HG03135 (cell line): ENCODE measurements around the gene PXYLP1.
"Not testable (repeated sequence)": the region's sequence is repeated elsewhere in the genome, so short reads cannot be mapped to it uniquely, and the experiment has no call there.

Source experiments
- ATAC-seq: cut with Tn5 transposase; IDR thresholded peaks from one replicate; pipeline ENCODE4 v1.9.1; 2021; ENCODE audit warnings: mild to moderate bottlenecking, moderate library complexity; ENCODE audit not compliant: unreplicated experiment

Gene PXYLP1, protein sequence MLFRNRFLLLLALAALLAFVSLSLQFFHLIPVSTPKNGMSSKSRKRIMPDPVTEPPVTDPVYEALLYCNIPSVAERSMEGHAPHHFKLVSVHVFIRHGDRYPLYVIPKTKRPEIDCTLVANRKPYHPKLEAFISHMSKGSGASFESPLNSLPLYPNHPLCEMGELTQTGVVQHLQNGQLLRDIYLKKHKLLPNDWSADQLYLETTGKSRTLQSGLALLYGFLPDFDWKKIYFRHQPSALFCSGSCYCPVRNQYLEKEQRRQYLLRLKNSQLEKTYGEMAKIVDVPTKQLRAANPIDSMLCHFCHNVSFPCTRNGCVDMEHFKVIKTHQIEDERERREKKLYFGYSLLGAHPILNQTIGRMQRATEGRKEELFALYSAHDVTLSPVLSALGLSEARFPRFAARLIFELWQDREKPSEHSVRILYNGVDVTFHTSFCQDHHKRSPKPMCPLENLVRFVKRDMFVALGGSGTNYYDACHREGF

DNA sequence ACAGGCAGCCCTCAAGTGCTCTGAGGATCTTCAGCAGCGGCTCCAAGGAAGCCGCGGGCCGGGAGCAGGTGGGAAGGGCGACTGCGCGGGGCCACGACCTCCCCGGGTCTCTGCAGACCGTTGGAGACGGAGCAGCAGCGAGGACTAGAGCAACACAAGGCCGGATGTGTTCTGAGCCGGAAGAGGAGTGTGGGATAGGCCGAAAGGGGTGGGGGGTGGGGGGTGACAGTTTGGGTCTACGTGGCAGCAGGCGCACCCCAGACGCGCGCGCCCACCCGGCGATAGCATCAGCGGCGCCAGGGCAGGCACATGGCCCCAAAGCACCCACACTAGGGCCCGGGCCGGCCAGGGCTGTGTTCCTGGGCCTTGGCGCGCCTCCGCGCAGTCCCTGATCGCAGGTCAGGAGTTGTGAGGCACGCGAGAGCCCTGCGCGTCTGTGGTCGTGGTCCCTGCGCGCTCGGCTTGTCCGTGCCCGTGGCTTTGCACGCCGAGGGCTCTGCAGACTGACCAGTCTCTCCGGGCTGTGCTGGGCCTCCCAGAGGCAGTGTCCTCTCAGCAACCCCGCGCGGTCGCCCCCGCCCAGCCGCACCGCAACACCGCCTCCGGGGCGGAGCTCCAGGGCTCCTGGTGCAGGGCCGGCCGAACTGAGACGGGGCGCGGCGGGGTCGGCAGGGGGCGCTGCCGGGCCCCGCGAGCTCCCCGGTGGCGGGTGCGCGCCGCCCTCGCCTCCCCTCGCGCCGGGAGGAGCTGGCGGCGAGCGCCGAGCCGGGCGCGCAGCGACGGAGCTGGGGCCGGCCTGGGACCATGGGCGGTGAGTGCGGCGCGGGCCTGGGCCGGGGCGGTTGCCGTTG, at the start of gene PXYLP1:
Gene PXYLP1, plus strand, starts transcription at position 725 of the 851 bp plus-strand sequence. CDS start 28,351 bp downstream, outside the sequence.
- ATAC-seq: peak; percentile 91

DNA sequence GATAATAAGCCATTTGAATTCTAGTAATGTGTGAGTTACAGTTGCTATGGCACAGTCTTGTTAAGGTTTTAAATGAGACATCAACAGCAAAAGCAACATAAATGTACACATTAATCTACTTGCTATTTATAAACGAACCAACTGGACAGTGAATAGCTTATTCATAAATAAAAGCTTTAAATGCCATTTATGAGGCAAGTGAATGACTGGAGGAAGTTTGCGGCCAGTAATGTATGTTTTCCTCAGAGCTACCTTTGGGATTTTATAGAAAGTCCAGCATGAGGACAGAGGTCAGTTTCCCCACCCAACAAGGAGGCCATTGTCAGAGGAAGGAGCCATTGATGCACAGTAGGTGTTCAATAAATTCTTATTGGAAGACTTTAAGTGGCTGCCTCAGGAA, 48.0 kb upstream of the PXYLP1 start:
- no peak for ATAC-seq

DNA sequence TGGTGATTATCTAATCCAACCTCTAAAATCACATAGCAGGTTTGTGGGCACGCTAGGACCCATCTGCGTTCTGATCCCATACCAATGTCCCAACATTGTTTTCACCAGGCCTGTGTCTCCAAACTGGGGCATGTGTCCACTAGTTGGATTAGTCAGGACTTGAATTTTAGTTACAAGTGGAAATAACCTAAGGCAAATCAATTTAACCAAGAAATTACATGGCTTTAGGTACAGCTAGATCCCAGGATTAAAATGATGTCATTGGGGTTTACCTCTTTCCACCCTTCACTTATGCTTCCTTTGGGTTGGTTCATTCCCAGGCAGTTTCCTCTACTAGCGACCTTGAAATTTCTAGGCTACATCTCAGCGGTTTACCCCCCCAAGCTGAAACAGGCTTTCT, 47.2 kb upstream of the PXYLP1 start:
- ATAC-seq: no peak

DNA sequence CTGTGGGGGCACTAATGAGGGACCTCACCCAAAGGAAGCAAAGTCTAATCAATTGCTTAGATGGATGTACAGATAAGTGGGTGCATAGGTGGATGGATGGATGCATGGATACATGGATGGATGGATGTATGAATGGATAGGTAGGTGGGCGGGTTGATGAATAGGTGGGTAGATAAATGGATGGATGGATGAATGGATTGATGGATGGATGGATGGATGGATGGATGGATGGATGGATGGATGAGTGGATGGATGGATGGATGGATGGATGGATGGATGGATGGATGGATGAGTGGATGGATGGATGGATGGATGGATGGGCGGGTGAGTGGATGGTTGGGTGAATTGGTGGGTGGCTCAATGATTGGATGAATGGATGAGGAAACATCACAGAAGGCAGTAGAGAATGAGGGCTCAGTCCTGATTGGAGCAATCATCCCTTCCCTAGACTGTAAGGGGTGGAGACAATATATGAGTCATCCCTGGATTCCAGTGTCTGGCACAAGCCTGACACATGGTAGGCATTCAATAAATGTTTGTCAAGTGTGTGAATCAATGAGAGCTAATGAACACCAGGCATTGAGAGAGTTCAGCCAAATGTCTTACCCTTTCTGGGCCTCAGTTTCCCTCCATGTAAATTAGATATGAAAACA, 40.4 kb upstream of the PXYLP1 start:
- no peak for ATAC-seq

GRCh38 chr3:141192345-141192744, 39.3 kb upstream of the PXYLP1 start:
- peak; percentile 100 for ATAC-seq

DNA sequence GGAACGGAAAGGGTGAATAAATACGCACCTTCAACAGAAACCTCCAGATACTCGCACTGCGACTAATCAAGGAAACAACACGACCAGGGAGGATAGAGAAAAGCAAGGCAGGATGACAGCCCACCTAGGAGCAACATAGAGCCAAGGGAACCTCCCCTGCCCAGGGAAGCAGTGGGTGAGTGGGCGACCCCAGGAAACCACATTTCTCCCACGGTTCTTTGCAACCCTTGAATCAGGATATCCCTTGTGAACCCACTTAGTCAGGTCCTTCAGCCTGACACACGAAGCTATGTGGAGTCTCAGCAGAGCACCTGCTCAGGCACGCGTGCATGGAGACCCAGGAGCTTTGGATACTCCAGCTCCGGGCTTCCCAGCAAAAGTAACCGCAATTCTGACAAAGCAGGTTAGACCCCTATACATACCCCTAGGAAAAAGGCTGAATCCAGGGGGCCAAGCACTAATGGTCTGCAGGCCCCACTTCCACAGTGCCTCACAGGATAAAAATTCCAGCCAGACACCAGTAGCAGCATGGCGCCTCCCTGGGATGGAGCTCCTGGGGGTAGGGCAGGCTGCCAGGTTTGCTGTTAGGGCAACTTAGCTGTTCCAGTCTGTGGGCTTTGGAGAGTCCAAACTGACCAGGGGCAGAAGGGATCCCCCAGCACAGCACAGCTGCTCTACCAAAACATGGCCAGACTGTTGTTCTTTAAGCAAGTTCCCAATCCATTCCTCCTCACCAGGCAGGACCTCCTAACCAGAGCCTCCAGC, 38.4 kb upstream of the PXYLP1 start:
- ATAC-seq: no peak

- ATAC-seq: no peak
Observed at GRCh38 chr3:141201122-141201521, 30.5 kb upstream of the PXYLP1 start.

- ATAC-seq: no peak
Observed at GRCh38 chr3:141202682-141203081, 28.9 kb upstream of the PXYLP1 start.

DNA sequence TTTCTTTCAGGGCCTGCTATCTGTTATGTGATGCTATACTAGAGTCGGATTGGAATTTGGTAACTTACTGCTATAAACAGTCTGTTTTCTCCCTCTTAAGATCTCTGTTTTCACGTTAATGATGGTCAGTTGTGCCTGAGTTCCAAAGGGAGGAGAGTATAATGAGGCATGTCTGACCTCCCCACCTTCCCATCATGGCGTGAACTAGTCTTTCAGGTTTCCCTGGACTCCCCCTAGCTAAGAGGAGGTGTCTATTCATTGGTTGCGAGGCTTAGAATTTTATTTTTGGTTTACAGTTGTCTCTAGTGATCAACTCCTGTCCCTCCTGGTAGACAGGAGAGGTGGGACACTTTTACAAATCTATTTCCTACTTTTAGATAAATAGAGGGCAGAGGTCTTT, 27.8 kb upstream of the PXYLP1 start:
- no peak for ATAC-seq

- no peak for ATAC-seq
Observed at GRCh38 chr3:141204343-141204742, 27.3 kb upstream of the PXYLP1 start.

GRCh38 chr3:141211306-141211705, 20.3 kb upstream of the PXYLP1 start:
- not testable (repeated sequence) for ATAC-seq

GRCh38 chr3:141212101-141212500, 19.5 kb upstream of the PXYLP1 start:
- ATAC-seq: no peak

DNA sequence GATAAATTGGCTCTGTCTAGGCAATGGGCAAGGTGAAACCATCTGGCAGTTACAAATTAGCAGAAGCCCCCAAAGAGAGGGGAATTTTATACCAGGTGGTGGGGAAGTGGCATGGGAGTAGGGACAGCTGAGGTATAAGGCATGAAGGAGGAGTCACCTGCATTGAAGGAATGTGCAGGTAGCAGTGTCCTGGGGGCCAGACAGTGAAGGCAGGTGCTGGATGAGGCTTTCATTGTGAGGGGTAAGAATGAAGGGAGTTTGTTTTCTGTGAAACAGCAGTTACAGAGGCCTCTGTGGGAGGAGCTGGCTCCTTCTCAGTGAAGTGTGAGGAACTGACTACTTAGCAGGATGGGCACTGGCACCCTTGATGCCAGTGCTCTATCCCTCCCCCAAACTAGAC, 19.1 kb upstream of the PXYLP1 start:
- ATAC-seq: no peak

- ATAC-seq: no peak
Observed at GRCh38 chr3:141216975-141217374, 14.7 kb upstream of the PXYLP1 start.

- ATAC-seq: no peak
Observed at GRCh38 chr3:141217389-141217788, 14.2 kb upstream of the PXYLP1 start.

DNA sequence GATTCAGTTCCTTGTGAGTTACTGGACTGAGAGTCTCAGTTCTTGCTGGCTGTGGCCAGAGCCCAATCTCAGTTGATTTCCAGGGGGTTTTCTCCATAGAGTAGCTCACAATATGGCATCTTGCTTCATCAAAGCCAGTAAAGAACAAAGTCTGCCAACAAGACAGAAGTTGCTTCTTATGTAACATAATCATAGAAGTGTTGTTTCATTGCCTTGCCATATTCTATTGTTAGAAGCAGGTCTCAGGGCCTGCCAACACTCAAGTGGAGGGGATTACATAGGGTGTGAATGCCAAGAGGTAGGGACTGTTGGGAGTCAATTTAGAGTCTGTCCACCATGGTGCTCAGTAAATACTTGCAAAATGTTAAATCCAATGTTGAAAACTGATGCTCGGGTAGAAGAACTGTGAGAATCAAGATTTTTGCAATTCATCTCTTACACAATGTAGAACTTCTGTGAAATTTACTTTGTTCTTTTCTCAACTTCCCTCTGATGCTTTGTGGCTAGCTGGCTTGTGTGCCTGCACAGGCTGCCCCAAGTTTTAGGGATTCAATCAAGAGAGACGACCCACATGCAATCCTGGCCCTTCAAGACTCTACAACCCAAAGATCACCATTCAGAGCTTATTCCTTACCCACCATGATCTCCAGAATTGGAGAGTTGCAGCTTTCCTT, 13.3 kb upstream of the PXYLP1 start:
- no peak for ATAC-seq

- no peak for ATAC-seq
Observed at GRCh38 chr3:141218926-141219325, 12.7 kb upstream of the PXYLP1 start.

- no peak for ATAC-seq
Observed at GRCh38 chr3:141223673-141224166, 7.9 kb upstream of the PXYLP1 start.

DNA sequence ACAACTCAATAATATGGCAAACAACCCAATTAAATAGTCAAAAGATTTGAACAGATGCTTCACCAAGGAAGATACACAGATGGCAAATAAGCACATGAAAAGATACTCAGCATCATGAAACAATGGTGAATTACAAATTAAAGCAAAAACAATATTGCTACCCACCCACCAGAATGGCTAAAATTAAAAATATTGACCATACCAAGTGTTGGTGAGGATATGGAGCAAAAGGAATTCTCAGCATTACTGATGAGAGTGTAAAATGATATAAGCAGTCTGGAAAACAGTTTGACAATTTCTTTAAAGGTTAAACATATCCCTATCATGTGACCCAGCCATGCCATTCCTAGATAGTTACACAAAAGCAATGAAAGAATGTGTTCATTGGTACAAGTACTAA, 5.7 kb upstream of the PXYLP1 start:
- ATAC-seq: no peak

DNA sequence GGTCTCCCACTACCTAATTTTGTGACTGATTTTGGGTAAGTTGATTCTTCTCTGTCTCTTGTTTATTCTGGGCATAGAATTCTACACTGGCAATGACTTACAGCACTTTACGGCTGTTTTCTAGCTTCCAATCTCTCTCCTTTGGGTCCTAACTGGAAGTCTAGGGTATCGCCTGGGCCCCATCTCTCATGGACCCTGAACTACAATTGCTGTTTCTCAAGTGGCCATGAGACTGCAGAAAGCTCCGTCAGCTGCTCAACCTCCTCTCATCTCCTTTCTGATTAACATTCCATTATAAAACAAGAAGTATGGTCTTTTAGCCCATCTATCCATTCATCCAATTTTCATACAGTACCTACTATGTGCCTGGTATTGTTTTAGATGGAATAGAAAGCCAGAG, 4.4 kb upstream of the PXYLP1 start:
- no peak for ATAC-seq
